A549 (cell line): ENCODE data around the gene B4GALT6. TPM values are rescaled to one million over a fixed set of nuclear protein-coding genes. Genes with fewer than 3 reads are reported as not detected.
A peak's percentile ranks its signal among the peaks of the same experiment; 100 is the strongest.

ENCODE experiments used
- ATAC-seq, 2 experiments: fragments of 200-7000 bp in 1 of 2; fragments of >200 bp in 1 of 2; cut with Nextera tagmentation in 1 of 2; cut with Tn5 transposase in 1 of 2; 3 replicates each; pipeline versions ENCODE4 v1.8.0 to v1.9.1; 2018 to 2020; ENCODE audit warnings: mild to moderate bottlenecking in 1 of 2, moderate library complexity in 1 of 2
- CTCF ChIA-PET: fragments of 300-600 bp; sonication (Branson Sonifier 250); formaldehyde crosslinking; extraction: SDS; loops from one replicate; lab custom pipeline; 2021; ENCODE audit warnings: antibody characterized with exemption, inconsistent platforms; lab: Yijun Ruan, JAX
- POLR2A ChIA-PET: fragments of 350-600 bp; formaldehyde crosslinking; extraction: SDS; loops from one replicate; lab custom pipeline; 2021; ENCODE audit warnings: antibody characterized with exemption, inconsistent platforms; lab: Yijun Ruan, JAX
- DNase-seq, 2 experiments: peaks; one replicate each; pipeline versions ENCODE4 v3.0.0 to v3.0.0-alpha.2; 2011 to 2016; ENCODE audit warnings: low read depth in 1 of 2, low spot score in 1 of 2
- FAIRE-seq: peaks from 2 replicates; lab custom pipeline; 2011; peaks lifted over from hg19 to GRCh38; lab: Jason Lieb, UNC
- H3K27ac ChIP-seq, 2 experiments: fragments of >200 bp; sonication (Bioruptor Twin); formaldehyde crosslinking; 3 replicates each; pipeline ENCODE4 v1.5.1; 2016 to 2017
- H3K4me1 ChIP-seq: fragments of >200 bp; sonication (Bioruptor Twin); formaldehyde crosslinking; 3 replicates; pipeline ENCODE4 v1.6.1; 2016
- H3K4me2 ChIP-seq: fragments of >200 bp; sonication (Bioruptor Twin); formaldehyde crosslinking; 3 replicates; pipeline ENCODE4 v1.6.1; 2016
- H3K4me3 ChIP-seq: fragments of >200 bp; sonication (Bioruptor Twin); formaldehyde crosslinking; 3 replicates; pipeline ENCODE4 v1.5.1; 2016
- H3K9me3 ChIP-seq: fragments of >200 bp; sonication (Bioruptor Twin); formaldehyde crosslinking; 3 replicates; pipeline ENCODE4 v1.6.1; 2016
- ATOH8 ChIP-seq: fragments of 250-450 bp; sonication (Bioruptor Pico); IDR thresholded peaks from 2 replicates; pipeline ENCODE4 v1.5.0; 2020; ENCODE audit warnings: low read depth, mild to moderate bottlenecking, moderate library complexity
- CEBPB ChIP-seq, 2 experiments: fragments of >200 bp in 1 of 2; sonication (Bioruptor Twin) in 1 of 2; formaldehyde crosslinking in 1 of 2; IDR thresholded peaks; 2 replicates each; pipeline ENCODE4 v1.6.1; 2012 to 2016
- ELK1 ChIP-seq: fragments of 150-350 bp; IDR thresholded peaks from 2 replicates; pipeline ENCODE4 v1.6.1; 2014; ENCODE audit warnings: low read depth, mild to moderate bottlenecking, low read length
- FOSB ChIP-seq: fragments of 250-450 bp; sonication (Bioruptor Pico); IDR thresholded peaks from 2 replicates; pipeline ENCODE4 v1.5.0; 2020; ENCODE audit warnings: mild to moderate bottlenecking, moderate library complexity
- HOXB13 ChIP-seq: fragments of 250-450 bp; sonication (Bioruptor Pico); IDR thresholded peaks from 2 replicates; pipeline ENCODE4 v1.5.0; 2020; ENCODE audit warnings: low read depth, mild to moderate bottlenecking, moderate library complexity
- HOXB5 ChIP-seq: fragments of 250-450 bp; sonication (Bioruptor Pico); IDR thresholded peaks from 2 replicates; pipeline ENCODE4 v1.5.0; 2020; ENCODE audit warnings: mild to moderate bottlenecking, moderate library complexity
- JUN ChIP-seq, 2 experiments: fragments of >200 bp; sonication (Bioruptor Twin); formaldehyde crosslinking; IDR thresholded peaks; 2 replicates in 1 of 2; 3 replicates in 1 of 2; pipeline ENCODE4 v1.6.1; 2016 to 2017
- MAFK ChIP-seq: fragments of 450-650 bp; IDR thresholded peaks from 2 replicates; pipeline ENCODE4 v1.6.1; 2014; ENCODE audit not compliant: partially characterized antibody
- NFE2L2 ChIP-seq: fragments of 150-350 bp; conservative IDR thresholded peaks from 2 replicates; pipeline ENCODE4 v1.6.1; 2014; ENCODE audit warnings: low read length
- POLR2AphosphoS2 ChIP-seq: conservative IDR thresholded peaks from 2 replicates; pipeline ENCODE4 v1.6.1; 2012; ENCODE audit warnings: low read length, improper control_type of control experiment, inconsistent platforms
- RNF2 ChIP-seq: fragments of 200-600 bp; sonication (generic); IDR thresholded peaks from 2 replicates; pipeline ENCODE4 v1.6.1; 2016; ENCODE audit warnings: low read depth, mild to moderate bottlenecking, antibody characterized with exemption, moderate library complexity, borderline replicate concordance
- SMC3 ChIP-seq: fragments of >200 bp; sonication (Bioruptor Twin); formaldehyde crosslinking; IDR thresholded peaks from 3 replicates; pipeline ENCODE4 v1.6.1; 2018; ENCODE audit warnings: inconsistent platforms
- TP53 ChIP-seq: fragments of 250-450 bp; sonication (Bioruptor Pico); IDR thresholded peaks from 2 replicates; pipeline ENCODE4 v1.5.0; 2021; ENCODE audit warnings: mild to moderate bottlenecking, moderate library complexity
- ZFP36 ChIP-seq: fragments of 450-650 bp; IDR thresholded peaks from 2 replicates; pipeline ENCODE4 v1.6.1; 2014; ENCODE audit warnings: borderline replicate concordance; ENCODE audit not compliant: partially characterized antibody
- ZNF302 ChIP-seq: fragments of 250-450 bp; sonication (Bioruptor Pico); IDR thresholded peaks from 2 replicates; pipeline ENCODE4 v1.9.0; 2021; ENCODE audit warnings: inconsistent platforms, mild to moderate bottlenecking, moderate library complexity
- WGBS: methylation state at CpG from one replicate; pipeline ENCODE4 v1.1.6; 2017; ENCODE audit errors: missing lambda C conversion rate; 5-methylcytosine and 5-hydroxymethylcytosine counted together
- polyA plus RNA-seq, 4 experiments: library from polyadenylated mRNA; depleted of rRNA in 3 of 4; stranded (reverse); fragments of >200 nt; fragmentation: RNase III in 1 of 4; extraction: RNeasy Plus Mini Kit Qiagen cat#74134 plus additional on column Dnase treatment in 1 of 4; gene quantifications; 2 replicates in 3 of 4; 3 replicates in 1 of 4; pipeline ENCODE4 v1.2.3, GENCODE V29; 2011 to 2017
- TF ChIP-seq, protein P1 (sequence below): fragments of >200 bp; sonication (Bioruptor Twin); formaldehyde crosslinking; IDR thresholded peaks from 2 replicates; pipeline ENCODE4 v1.6.1; 2016

B4GALT6 gene
- polyA plus RNA-seq, 2 of the 4 experiments (the other 2 are of a cell fraction), result 7.1 to 12.8 TPM

- TF ChIP-seq, protein P1, sequence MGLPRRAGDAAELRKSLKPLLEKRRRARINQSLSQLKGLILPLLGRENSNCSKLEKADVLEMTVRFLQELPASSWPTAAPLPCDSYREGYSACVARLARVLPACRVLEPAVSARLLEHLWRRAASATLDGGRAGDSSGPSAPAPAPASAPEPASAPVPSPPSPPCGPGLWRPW, result no peak
Measured at GRCh38 chr18:31718386-31718785, 34.0 kb upstream of the B4GALT6 start (continued).

- 0 out of 3 replicates have a peak, but pooled peaks cover 3% of the 10 kb centered on the region for H3K9me3 ChIP-seq
- 51% methylated on average over 3 of the region's 3 CpGs for WGBS
- no peak for DNase-seq
- H3K4me1 ChIP-seq, result no peaks in the 10 kb centered on the region
- ChIA-PET CTCF (no interaction called here), POLR2A (no interaction called here)
- no peak overlapping the region for H3K4me3 ChIP-seq
- FAIRE-seq, result no peak
- ATAC-seq, result no peak
- no peak overlapping the region for H3K27ac ChIP-seq
- H3K4me2 ChIP-seq, result no peak overlapping the region
- no peak for TF ChIP-seq SMC3
Measured at GRCh38 chr18:31716362-31716761, 32.0 kb upstream of the B4GALT6 start.

GRCh38 chr18:31711365-31712172 is 27.2 kb upstream of the B4GALT6 start:
- no peak overlapping the region for H3K27ac ChIP-seq
- no peak overlapping the region for H3K4me2 ChIP-seq
- H3K4me1 ChIP-seq, result no peaks in the 10 kb centered on the region
- CTCF ChIA-PET, result interaction anchor here (0.8 to 1.4 kb wide), 2 partner anchors 12 to 15 kb away, joined by 4 to 6 read pairs; no protein-coding TSS in a partner anchor
- no peak overlapping the region for H3K4me3 ChIP-seq
- POLR2A ChIA-PET, result no interaction called here
- WGBS, result 45% methylated on average over 3 of the region's 3 CpGs
- FAIRE-seq (no peak), DNase-seq (no peak), ATAC-seq (no peak)
- no peaks in the 10 kb centered on the region for H3K9me3 ChIP-seq
- TF ChIP-seq CEBPB (IDR thresholded peaks at IDR 0.05) (peak in 1 of 2 experiments; percentile 16; a peak in 1 of 4 replicates), NFE2L2 (no peak), FOSB (CRISPR knock-in tag) (no peak)

GRCh38 chr18:31710826-31711225 is 26.4 kb upstream of the B4GALT6 start:
- no peak overlapping the region for H3K27ac ChIP-seq
- no peaks in the 10 kb centered on the region for H3K4me1 ChIP-seq
- CTCF ChIA-PET, result interaction anchor here (0.8 to 1.4 kb wide), 2 partner anchors 12 to 15 kb away, joined by 4 to 6 read pairs; no protein-coding TSS in a partner anchor
- ATAC-seq, result peak; percentile 40 to 66; a peak in 3 of 6 replicates
- POLR2A ChIA-PET, result no interaction called here
- peak in 1 of 2 experiments; percentile 4 for DNase-seq
- no peak overlapping the region for H3K4me3 ChIP-seq
- no peak for TF ChIP-seq TP53 (CRISPR knock-in tag)
- TF ChIP-seq POLR2AphosphoS2, result no peak
- TF ChIP-seq JUN (IDR thresholded peaks at IDR 0.05), result no peak
- no peak for TF ChIP-seq MAFK
- TF ChIP-seq HOXB13 (CRISPR knock-in tag), result no peak
- no peak for TF ChIP-seq ZFP36
- TF ChIP-seq RNF2, result no peak
- TF ChIP-seq ATOH8 (CRISPR knock-in tag), result no peak
- TF ChIP-seq FOSB (CRISPR knock-in tag), result no peak
- no peak for TF ChIP-seq ELK1
- TF ChIP-seq HOXB5 (CRISPR knock-in tag), result no peak
- no peak for TF ChIP-seq ZNF302 (CRISPR knock-in tag)
- no peak overlapping the region for H3K4me2 ChIP-seq
- 62% methylated on average over 3 of the region's 3 CpGs for WGBS
- FAIRE-seq, result no peak
- no peaks in the 10 kb centered on the region for H3K9me3 ChIP-seq
